GM12864 (cell line): ENCODE results near the gene LPIN1.

Experiments
- DNase-seq: peaks from one replicate; pipeline ENCODE4 v3.0.0-alpha.2; 2011; ENCODE audit warnings: low read depth
- H3K4me3 ChIP-seq: 2 replicates; pipeline ENCODE4 v1.5.1; 2011; ENCODE audit warnings: mild to moderate bottlenecking, low read depth, low read length, control low read depth
- CTCF ChIP-seq: IDR thresholded peaks from 2 replicates; pipeline ENCODE4 v1.5.1; 2011; ENCODE audit warnings: low read depth, mild to moderate bottlenecking, moderate library complexity, low read length, control low read depth, inconsistent platforms; ENCODE audit errors: missing control alignments

The LPIN1 gene

GRCh38 chr2:11866358-11867335 lies 120.2 kb downstream of the LPIN1 start:
- no peak for TF ChIP-seq CTCF
- DNase-seq = no peak
- H3K4me3 ChIP-seq = no peak overlapping the region

- DNase-seq = no peak
- no peak for TF ChIP-seq CTCF
- H3K4me3 ChIP-seq = peak overlapping the region; percentile 2
These were observed 121.5 kb downstream of the LPIN1 start for GRCh38 chr2:11867926-11868325.

- TF ChIP-seq CTCF = no peak
- H3K4me3 ChIP-seq = no peak overlapping the region
- DNase-seq = no peak
These were observed 123.1 kb downstream of the LPIN1 start for GRCh38 chr2:11869391-11869991.

GRCh38 chr2:11870064-11870463 lies 123.6 kb downstream of the LPIN1 start:
- no peak for TF ChIP-seq CTCF
- H3K4me3 ChIP-seq = no peak overlapping the region
- DNase-seq = no peak

- no peak for TF ChIP-seq CTCF
- no peak for DNase-seq
- no peak overlapping the region for H3K4me3 ChIP-seq
These were observed 124.2 kb downstream of the LPIN1 start for GRCh38 chr2:11870584-11870983.

- TF ChIP-seq CTCF = no peak
- DNase-seq = no peak
- no peak overlapping the region for H3K4me3 ChIP-seq
These were observed 125.0 kb downstream of the LPIN1 start for GRCh38 chr2:11871421-11871820.
